HepG2 (cell line): ENCODE results near the gene MACROD2. TPM values are rescaled to one million over a fixed set of nuclear protein-coding genes. Genes with fewer than 3 reads are reported as not detected.

Experiments used
- ATAC-seq: fragments of 200-7000 bp; cut with Tn5 transposase; 3 replicates; pipeline ENCODE4 v1.9.1; 2020; ENCODE audit warnings: mild to moderate bottlenecking, moderate library complexity
- BruUV-seq: library from RNA; stranded (reverse); fragments of 400-500 nt; replicated peaks from 2 replicates; lab custom pipeline; 2021; lab: Mats Ljungman, UMichigan
- CTCF ChIA-PET: fragments of 300-600 bp; formaldehyde crosslinking; extraction: SDS; loops from one replicate; lab custom pipeline; 2021; ENCODE audit warnings: low total read pairs, inconsistent platforms, low intra/inter-chr PET ratio; lab: Yijun Ruan, JAX
- POLR2A ChIA-PET: fragments of 350-600 bp; sonication (Branson Sonifier 250); formaldehyde crosslinking; loops from one replicate; lab custom pipeline; 2020; ENCODE audit warnings: antibody characterized with exemption, inconsistent platforms; lab: Yijun Ruan, JAX
- DNase-seq: peaks from one replicate; pipeline ENCODE4 v3.0.0-alpha.2; 2015; ENCODE audit warnings: low spot score
- FAIRE-seq: peaks from 3 replicates; lab custom pipeline; 2011; peaks lifted over from hg19 to GRCh38; lab: Jason Lieb, UNC
- H2AFZ ChIP-seq: one replicate; pipeline ENCODE4 v1.6.1; 2011; ENCODE audit warnings: low read length, inconsistent platforms
- H3K27ac ChIP-seq: fragments of 300-600 bp; 3 replicates; pipeline ENCODE4 v1.8.0; 2011; ENCODE audit warnings: mixed run types, mild to moderate bottlenecking, mixed read lengths, low read length, inconsistent platforms; ENCODE audit not compliant: insufficient read depth; ENCODE audit errors: extremely low read length
- H3K27me3 ChIP-seq, 2 experiments: fragments of 200-600 bp in 1 of 2; 2 replicates in 1 of 2; 3 replicates in 1 of 2; pipeline versions ENCODE4 v1.6.0 to v1.8.0; 2011; ENCODE audit warnings: low read length in 2 of 2, mild to moderate bottlenecking in 2 of 2, moderate library complexity in 2 of 2, inconsistent platforms in 1 of 2; ENCODE audit not compliant: insufficient read depth in 2 of 2, control insufficient read depth in 1 of 2
- H3K36me3 ChIP-seq, 2 experiments: fragments of 200-600 bp in 1 of 2; replicated peaks in 1 of 2; 2 replicates in 1 of 2; 3 replicates in 1 of 2; pipeline versions ENCODE4 v1.5.1 to v1.8.0; 2011; ENCODE audit warnings: low read length in 2 of 2, inconsistent platforms in 1 of 2; ENCODE audit not compliant: insufficient read depth in 2 of 2, control insufficient read depth in 1 of 2
- H3K4me1 ChIP-seq: 2 replicates; pipeline ENCODE4 v1.5.1; 2012; ENCODE audit warnings: low read length, inconsistent platforms; ENCODE audit not compliant: insufficient read depth
- H3K4me2 ChIP-seq: 2 replicates; pipeline ENCODE4 v1.6.0; 2011; ENCODE audit warnings: low read depth, low read length, inconsistent platforms
- H3K4me3 ChIP-seq, 3 experiments: fragments of 200-600 bp in 1 of 3; sonication (generic), shearing (Covaris generic) in 1 of 3; replicated peaks in 1 of 3; 2 replicates each; pipeline ENCODE4 v1.5.1; 2011 to 2016; ENCODE audit warnings: low read length in 3 of 3, inconsistent platforms in 2 of 3, low read depth in 2 of 3, mild to moderate bottlenecking in 2 of 3, control low read depth in 1 of 3, mixed read lengths in 1 of 3; ENCODE audit not compliant: insufficient read depth in 1 of 3
- H3K79me2 ChIP-seq: one replicate; pipeline ENCODE4 v1.6.1; 2011; ENCODE audit warnings: low read length, inconsistent platforms; ENCODE audit not compliant: insufficient read depth
- H3K9ac ChIP-seq: 2 replicates; pipeline ENCODE4 v1.6.0; 2011; ENCODE audit warnings: mild to moderate bottlenecking, low read depth, low read length, inconsistent platforms; ENCODE audit not compliant: insufficient read depth
- H3K9me3 ChIP-seq: 2 replicates; pipeline ENCODE4 v1.5.1; 2012; ENCODE audit warnings: mild to moderate bottlenecking, low read length
- H4K20me1 ChIP-seq: 2 replicates; pipeline ENCODE4 v1.6.0; 2011; ENCODE audit warnings: inconsistent platforms, mild to moderate bottlenecking, low read length, moderate library complexity; ENCODE audit not compliant: insufficient read depth
- DBP ChIP-seq: sonication (generic); formaldehyde crosslinking; IDR thresholded peaks from 2 replicates; pipeline ENCODE4 v1.4.0; 2020; ENCODE audit warnings: missing genetic modification reagents; ENCODE audit errors: not compliant biosample characterization
- ELF1 ChIP-seq: sonication (generic); formaldehyde crosslinking; IDR thresholded peaks from 2 replicates; pipeline ENCODE4 v1.4.0; 2020; ENCODE audit warnings: missing genetic modification reagents
- EP300 ChIP-seq, 3 experiments: sonication (generic) in 1 of 3; formaldehyde crosslinking in 1 of 3; IDR thresholded peaks; 2 replicates each; pipeline versions ENCODE4 v1.5.1 to v1.6.1; 2011 to 2020; ENCODE audit warnings: low read depth in 2 of 3, low read length in 2 of 3, borderline replicate concordance in 1 of 3, improper control_type of control experiment in 1 of 3, mild to moderate bottlenecking in 1 of 3, missing genetic modification reagents in 1 of 3, moderate library complexity in 1 of 3
- FOXM1 ChIP-seq: sonication (generic); formaldehyde crosslinking; IDR thresholded peaks from 2 replicates; pipeline ENCODE4 v1.5.0; 2020; ENCODE audit warnings: missing genetic modification reagents
- RELA ChIP-seq: sonication (generic); formaldehyde crosslinking; IDR thresholded peaks from 2 replicates; pipeline ENCODE4 v1.4.0; 2020; ENCODE audit warnings: missing genetic modification reagents
- SMC3 ChIP-seq: IDR thresholded peaks from 2 replicates; pipeline ENCODE4 v1.6.1; 2011; ENCODE audit warnings: low read length, improper control_type of control experiment
- THAP9 ChIP-seq: sonication (generic); formaldehyde crosslinking; IDR thresholded peaks from 2 replicates; pipeline ENCODE4; 2020; ENCODE audit warnings: missing genetic modification reagents, mild to moderate bottlenecking, borderline replicate concordance
- ZNF260 ChIP-seq: sonication (generic); formaldehyde crosslinking; IDR thresholded peaks from 2 replicates; pipeline ENCODE4 v1.4.0; 2020; ENCODE audit warnings: missing genetic modification reagents, low read depth, mild to moderate bottlenecking, borderline replicate concordance
- ZNF292 ChIP-seq: sonication (generic); formaldehyde crosslinking; IDR thresholded peaks from 2 replicates; pipeline ENCODE4 v1.8.1; 2022; ENCODE audit warnings: mild to moderate bottlenecking, low read depth, missing genetic modification reagents, borderline replicate concordance
- ZNF639 ChIP-seq: conservative IDR thresholded peaks from 2 replicates; pipeline ENCODE4 v1.6.1; 2018; ENCODE audit warnings: missing genetic modification reagents
- ZNF784 ChIP-seq: sonication (generic); formaldehyde crosslinking; IDR thresholded peaks from 2 replicates; pipeline ENCODE4 v1.5.1; 2020; ENCODE audit warnings: missing genetic modification reagents, mild to moderate bottlenecking, borderline replicate concordance
- ZNF878 ChIP-seq: sonication (generic); formaldehyde crosslinking; IDR thresholded peaks from 2 replicates; pipeline ENCODE4 v1.8.1; 2023; ENCODE audit warnings: mild to moderate bottlenecking, missing genetic modification reagents, moderate library complexity
- ZSCAN20 ChIP-seq: sonication (generic); formaldehyde crosslinking; IDR thresholded peaks from 2 replicates; pipeline ENCODE4 v1.4.0; 2020; ENCODE audit warnings: missing genetic modification reagents, mild to moderate bottlenecking, borderline replicate concordance
- WGBS: methylation state at CpG from one replicate; pipeline ENCODE4 v1.1.6; 2017; ENCODE audit warnings: low lambda C conversion rate; 5-methylcytosine and 5-hydroxymethylcytosine counted together
- in situ Hi-C: cut with HindIII; loops from 2 replicates; pipeline ENCODE4 v1.10.0; 2017; ENCODE audit warnings: low pct_unique_long_range_greater_than_20kb; ENCODE audit not compliant: extremely low pct_ligation_motif_present
- intact Hi-C: fragments of 100-400 bp; cut with micrococcal nuclease; formaldehyde crosslinking; loops from one replicate; pipeline ENCODE4 v1.10.0; 2022; ENCODE audit not compliant: unreplicated experiment
- polyA plus RNA-seq, 8 experiments: library from polyadenylated mRNA; depleted of rRNA in 3 of 8; stranded (reverse) in 7 of 8; unstranded in 1 of 8; fragments of >200 nt; fragmentation: Illumina TruSeq in 4 of 8; extraction: Trizol in 4 of 8; gene quantifications; 2 replicates each; pipeline versions ENCODE4 v1.2.1 to v1.2.3, GENCODE V29; 2011 to 2016; ENCODE audit warnings: low read depth in 4 of 8, missing spikeins in 1 of 8, mixed read lengths in 1 of 8; ENCODE audit not compliant: insufficient read depth in 1 of 8
- total RNA-seq, 5 experiments: library from RNA; depleted of rRNA; stranded (reverse); fragments of >200 nt; fragmentation: Illumina TruSeq; extraction: Trizol; gene quantifications; 2 replicates each; pipeline ENCODE4 v1.2.3, GENCODE V29; 2016; ENCODE audit warnings: low read depth in 1 of 5

The MACROD2 gene
- total and polyA plus RNA-seq, 2 of the 13 experiments (the other 11 are each of a cell fraction or from before 2014, with no cell fraction given), result 0.13 to 0.51 TPM

- no peak for TF ChIP-seq THAP9
- TF ChIP-seq DBP (CRISPR knock-in tag), result no peak
- TF ChIP-seq ZNF878 (CRISPR knock-in tag), result no peak
- TF ChIP-seq ZNF292 (CRISPR knock-in tag), result no peak
- Histone ChIP-seq H3K4me2 (no peak overlapping the region), H3K27ac (no peak overlapping the region), H3K36me3 (no peaks in the 10 kb centered on the region), H2AFZ (no peak overlapping the region), H3K4me1 (no peaks in the 10 kb centered on the region), H3K27me3 (no peaks in the 10 kb centered on the region), H3K79me2 (no peaks in the 10 kb centered on the region), H3K9me3 (no peaks in the 10 kb centered on the region), H3K4me3 (no peak overlapping the region), H4K20me1 (no peaks in the 10 kb centered on the region), H3K9ac (no peak overlapping the region)
- POLR2A ChIA-PET, result no interaction called here
- FAIRE-seq (no peak), ATAC-seq (no peak), DNase-seq (no peak)
- WGBS, result 16% methylated on average over 2 of the region's 2 CpGs
- BruUV-seq, result no TSS peak
- intact Hi-C loops (no loop called here), in situ Hi-C loops (no loop called here)
- CTCF ChIA-PET, result no interaction called here
Measured at GRCh38 chr20:14672066-14672465, 676.8 kb downstream of the MACROD2 start.

GRCh38 chr20:14673164-14673563, 677.8 kb downstream of the MACROD2 start:
- H3K9me3 ChIP-seq, result no peaks in the 10 kb centered on the region
- H3K79me2 ChIP-seq, result no peaks in the 10 kb centered on the region
- no peaks in the 10 kb centered on the region for H4K20me1 ChIP-seq
- BruUV-seq, result no TSS peak
- no peak overlapping the region for H3K4me3 ChIP-seq
- no peak overlapping the region for H3K27ac ChIP-seq
- no peaks in the 10 kb centered on the region for H3K27me3 ChIP-seq
- H3K4me1 ChIP-seq, result no peaks in the 10 kb centered on the region
- intact Hi-C loops (no loop called here), in situ Hi-C loops (no loop called here)
- ChIA-PET POLR2A (no interaction called here), CTCF (no interaction called here)
- H3K36me3 ChIP-seq, result no peaks in the 10 kb centered on the region
- FAIRE-seq (no peak), ATAC-seq (no peak), DNase-seq (no peak)
- 29% methylated on average over 5 of the region's 5 CpGs for WGBS
- no peak overlapping the region for H2AFZ ChIP-seq
- H3K4me2 ChIP-seq, result no peak overlapping the region
- H3K9ac ChIP-seq, result no peak overlapping the region
- TF ChIP-seq FOXM1 (CRISPR knock-in tag) (no peak), ELF1 (CRISPR knock-in tag) (no peak), RELA (CRISPR knock-in tag) (no peak), EP300 (IDR thresholded peaks at IDR 0.05; ENCODE audit: low read depth in 2 of 2, low read length in 2 of 2) (no peak), EP300 (CRISPR knock-in tag; IDR thresholded peaks at IDR 0.05; ENCODE audit: borderline replicate concordance) (no peak), ZNF639 (no peak), ZNF784 (CRISPR knock-in tag) (no peak), SMC3 (no peak), ZSCAN20 (no peak), ZNF260 (no peak)
